ENCODE results near the gene SPSB2. TPM values are rescaled to one million over a fixed set of nuclear protein-coding genes. Genes with fewer than 3 reads are reported as not detected.

The SPSB2 gene
- polyA plus RNA-seq, 4 donors, result 9.7 to 22.5 (median 12.7) TPM

DNA sequence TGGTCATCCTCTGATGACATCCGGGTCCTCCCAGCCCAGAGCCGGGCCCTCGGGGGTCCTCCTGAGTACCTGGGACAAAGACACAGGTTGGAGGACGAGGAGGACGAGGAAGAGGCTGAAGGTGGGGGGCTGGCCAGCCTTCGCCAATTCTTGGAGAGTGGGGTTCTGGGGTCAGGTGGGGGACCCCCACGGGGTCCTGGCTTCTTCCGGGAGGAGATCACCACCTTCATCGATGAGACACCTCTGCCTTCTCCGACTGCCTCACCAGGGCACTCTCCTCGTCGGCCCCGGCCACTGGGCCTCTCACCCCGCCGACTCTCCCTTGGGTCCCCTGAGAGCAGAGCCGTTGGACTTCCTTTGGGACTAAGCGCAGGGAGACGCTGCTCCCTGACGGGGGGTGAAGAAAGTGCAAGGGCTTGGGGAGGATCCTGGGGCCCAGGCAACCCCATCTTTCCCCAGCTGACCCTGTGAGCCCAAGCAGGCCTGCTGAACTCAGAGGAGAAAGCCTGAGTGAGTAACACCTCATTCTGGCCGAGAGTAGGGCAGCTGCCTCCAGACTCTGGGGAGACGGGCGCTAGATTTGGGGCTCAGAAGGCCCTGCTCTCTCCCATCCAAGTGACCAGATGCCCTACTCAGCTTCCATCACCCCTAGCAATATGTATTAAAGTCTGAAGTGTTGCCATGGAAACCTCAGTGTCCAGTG is 46.2 kb downstream of the SPSB2 start:
- no peak for DNase-seq
- peaks cover 0 to 25% (median 7%) of the 10 kb centered on the region in 3 donors for H3K4me1 ChIP-seq (ENCODE audit: control insufficient read depth in 3 of 3, insufficient read depth in 2 of 3, low read depth in 1 of 3, low read length in 2 of 3)
- H3K9me3 ChIP-seq (ENCODE audit: control insufficient read depth in 2 of 2, insufficient read depth in 1 of 2, low read depth in 1 of 2, low read length in 1 of 2), result no peaks in the 10 kb centered on the region
- H3K4me3 ChIP-seq (ENCODE audit: low read depth in 1 of 3, low read length in 3 of 3), result no peak overlapping the region
- WGBS, 3 donors, result 76 to 82% (median 76%) methylated on average over 19 to 22 of the region's 22 CpGs
- peaks cover 0 to 26% (median 0%) of the 10 kb centered on the region in 3 donors for H3K36me3 ChIP-seq (ENCODE audit: control insufficient read depth in 3 of 3, insufficient read depth in 2 of 3, low read depth in 1 of 3, low read length in 3 of 3)
- peaks cover 0 to 53% (median 2%) of the 10 kb centered on the region in 3 donors for H3K27me3 ChIP-seq (ENCODE audit: control insufficient read depth in 3 of 3, insufficient read depth in 3 of 3, low read length in 3 of 3)
- peak overlapping the region in 1 of 3 donors; percentile 9 for H3K27ac ChIP-seq (ENCODE audit: low read depth in 1 of 3, low read length in 2 of 3)
- FAIRE-seq, result no peak

DNA sequence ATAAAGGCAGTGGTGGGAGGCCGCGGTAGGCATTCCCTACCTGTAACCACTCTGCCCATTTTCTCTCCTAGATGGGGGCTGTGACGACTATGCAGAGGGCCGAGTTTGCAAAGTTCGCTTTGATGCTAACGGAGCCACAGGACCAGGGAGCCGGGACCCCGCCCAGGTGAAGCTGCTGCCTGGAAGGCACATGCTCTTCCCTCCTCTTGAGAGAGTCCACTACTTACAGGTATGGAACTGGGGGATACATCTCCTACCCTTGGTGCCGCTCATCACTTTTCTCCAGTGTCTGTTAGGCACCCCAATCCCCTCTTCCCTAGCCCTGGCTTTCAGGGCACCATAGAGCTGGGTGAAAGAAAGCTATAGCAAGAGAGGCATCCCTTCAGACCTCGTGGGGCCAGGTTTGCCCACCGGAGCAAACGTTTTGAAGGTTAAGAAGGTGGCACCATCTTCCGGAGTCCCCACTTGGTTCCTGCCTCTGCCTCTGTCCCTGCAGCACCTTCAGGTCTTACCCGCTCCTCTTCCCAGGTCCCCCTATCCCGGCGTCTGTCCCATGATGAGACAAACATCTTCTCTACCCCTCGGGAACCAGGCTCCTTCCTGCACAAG is 46.9 kb downstream of the SPSB2 start:
- no peak for FAIRE-seq
- Histone ChIP-seq H3K36me3 (ENCODE audit: control insufficient read depth in 3 of 3, insufficient read depth in 2 of 3, low read depth in 1 of 3, low read length in 3 of 3) (peaks cover 0 to 19% (median 0%) of the 10 kb centered on the region in 3 donors), H3K4me1 (ENCODE audit: control insufficient read depth in 3 of 3, insufficient read depth in 2 of 3, low read depth in 1 of 3, low read length in 2 of 3) (peaks cover 0 to 30% (median 7%) of the 10 kb centered on the region in 3 donors), H3K27ac (ENCODE audit: low read depth in 1 of 3, low read length in 2 of 3) (no peak overlapping the region), H3K4me3 (ENCODE audit: low read depth in 1 of 3, low read length in 3 of 3) (no peak overlapping the region), H3K9me3 (ENCODE audit: control insufficient read depth in 2 of 2, insufficient read depth in 1 of 2, low read depth in 1 of 2, low read length in 1 of 2) (no peaks in the 10 kb centered on the region), H3K27me3 (ENCODE audit: control insufficient read depth in 3 of 3, insufficient read depth in 3 of 3, low read length in 3 of 3) (peaks cover 0 to 56% (median 2%) of the 10 kb centered on the region in 3 donors)
- no peak for DNase-seq
- WGBS, 3 donors, result 74 to 81% (median 78%) methylated on average over 17 of the region's 17 CpGs

DNA sequence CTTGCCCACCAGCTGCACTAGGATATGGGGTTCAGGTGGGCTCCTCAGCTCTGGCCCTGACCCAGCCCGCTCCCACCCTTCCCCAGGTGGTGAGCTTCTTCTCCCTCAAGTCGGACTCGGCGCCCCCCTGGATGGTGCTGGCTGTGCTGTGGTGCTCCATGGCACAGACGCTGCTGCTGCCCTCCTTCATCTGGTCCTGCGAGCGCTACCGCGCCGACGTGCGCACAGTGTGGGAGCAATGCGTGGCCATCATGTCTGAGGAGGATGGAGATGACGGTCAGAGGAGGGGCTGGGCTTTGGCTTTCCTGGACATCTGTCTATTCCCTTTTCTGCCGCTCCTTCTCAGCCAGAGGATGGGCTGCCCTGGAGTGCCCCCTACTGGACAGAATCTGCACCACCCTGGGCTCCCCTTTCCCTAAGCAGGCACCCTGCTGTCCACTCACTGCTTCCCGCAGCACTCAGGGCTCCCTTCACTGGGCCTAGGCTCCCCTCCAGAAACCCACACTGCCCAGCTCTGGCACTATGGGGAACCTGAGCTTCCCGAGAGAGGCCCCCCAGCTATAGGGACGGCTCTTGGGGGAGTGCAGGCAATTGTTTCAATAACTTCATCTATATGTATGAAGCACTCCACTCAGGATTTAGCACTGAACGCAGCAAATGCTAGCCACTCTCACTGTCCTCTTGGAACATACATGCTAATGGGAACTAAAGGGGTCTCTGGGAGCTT is 47.5 kb downstream of the SPSB2 start:
- peaks cover 0 to 36% (median 7%) of the 10 kb centered on the region in 3 donors for H3K4me1 ChIP-seq (ENCODE audit: control insufficient read depth in 3 of 3, insufficient read depth in 2 of 3, low read depth in 1 of 3, low read length in 2 of 3)
- no peaks in the 10 kb centered on the region for H3K9me3 ChIP-seq (ENCODE audit: control insufficient read depth in 2 of 2, insufficient read depth in 1 of 2, low read depth in 1 of 2, low read length in 1 of 2)
- H3K36me3 ChIP-seq (ENCODE audit: control insufficient read depth in 3 of 3, insufficient read depth in 2 of 3, low read depth in 1 of 3, low read length in 3 of 3), result peaks cover 0 to 13% (median 0%) of the 10 kb centered on the region in 3 donors
- no peak overlapping the region for H3K27ac ChIP-seq (ENCODE audit: low read depth in 1 of 3, low read length in 2 of 3)
- no peak for FAIRE-seq
- 4 to 12% (median 10%) methylated on average over 19 of the region's 19 CpGs for WGBS, 3 donors
- peaks cover 0 to 63% (median 2%) of the 10 kb centered on the region in 3 donors for H3K27me3 ChIP-seq (ENCODE audit: control insufficient read depth in 3 of 3, insufficient read depth in 3 of 3, low read length in 3 of 3)
- peak; percentile 76 to 91 for DNase-seq
- peak overlapping the region in 1 of 3 donors; percentile 1 for H3K4me3 ChIP-seq (ENCODE audit: low read depth in 1 of 3, low read length in 3 of 3)

DNA sequence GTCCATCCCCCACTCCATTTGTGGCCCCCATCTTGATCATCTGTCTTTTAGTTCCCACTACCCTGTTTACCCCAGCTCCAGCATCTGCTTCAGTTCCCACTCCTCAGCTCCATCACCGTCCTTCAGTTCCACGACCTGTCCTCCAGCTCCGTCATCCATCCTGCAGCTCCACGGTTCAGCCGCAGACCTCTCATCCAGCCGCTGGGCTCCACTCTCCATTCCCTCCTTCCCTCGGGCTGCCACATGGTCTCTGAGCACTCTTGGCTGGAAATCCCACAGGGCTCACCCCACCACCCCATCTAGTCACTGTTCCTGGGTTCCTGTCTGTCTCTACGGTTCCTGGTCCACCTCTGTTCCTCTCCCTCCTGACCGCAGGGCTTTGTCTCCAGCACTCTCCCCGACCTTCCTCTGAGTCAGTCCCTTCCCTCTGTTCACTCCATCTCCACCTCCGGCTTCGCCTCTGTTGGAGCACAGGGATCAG is 48.2 kb downstream of the SPSB2 start:
- Histone ChIP-seq H3K27ac (ENCODE audit: low read depth in 1 of 3, low read length in 2 of 3) (no peak overlapping the region), H3K36me3 (ENCODE audit: control insufficient read depth in 3 of 3, insufficient read depth in 2 of 3, low read depth in 1 of 3, low read length in 3 of 3) (peaks cover 0 to 8% (median 0%) of the 10 kb centered on the region in 3 donors), H3K4me1 (ENCODE audit: control insufficient read depth in 3 of 3, insufficient read depth in 2 of 3, low read depth in 1 of 3, low read length in 2 of 3) (peaks cover 0 to 37% (median 7%) of the 10 kb centered on the region in 3 donors), H3K9me3 (ENCODE audit: control insufficient read depth in 2 of 2, insufficient read depth in 1 of 2, low read depth in 1 of 2, low read length in 1 of 2) (no peaks in the 10 kb centered on the region), H3K4me3 (ENCODE audit: low read depth in 1 of 3, low read length in 3 of 3) (peak overlapping the region in 1 of 3 donors; percentile 1), H3K27me3 (ENCODE audit: control insufficient read depth in 3 of 3, insufficient read depth in 3 of 3, low read length in 3 of 3) (peaks cover 0 to 69% (median 2%) of the 10 kb centered on the region in 3 donors)
- WGBS, 3 donors, result 38 to 48% (median 46%) methylated on average over 11 to 12 of the region's 12 CpGs
- DNase-seq (no peak), FAIRE-seq (no peak)

DNA sequence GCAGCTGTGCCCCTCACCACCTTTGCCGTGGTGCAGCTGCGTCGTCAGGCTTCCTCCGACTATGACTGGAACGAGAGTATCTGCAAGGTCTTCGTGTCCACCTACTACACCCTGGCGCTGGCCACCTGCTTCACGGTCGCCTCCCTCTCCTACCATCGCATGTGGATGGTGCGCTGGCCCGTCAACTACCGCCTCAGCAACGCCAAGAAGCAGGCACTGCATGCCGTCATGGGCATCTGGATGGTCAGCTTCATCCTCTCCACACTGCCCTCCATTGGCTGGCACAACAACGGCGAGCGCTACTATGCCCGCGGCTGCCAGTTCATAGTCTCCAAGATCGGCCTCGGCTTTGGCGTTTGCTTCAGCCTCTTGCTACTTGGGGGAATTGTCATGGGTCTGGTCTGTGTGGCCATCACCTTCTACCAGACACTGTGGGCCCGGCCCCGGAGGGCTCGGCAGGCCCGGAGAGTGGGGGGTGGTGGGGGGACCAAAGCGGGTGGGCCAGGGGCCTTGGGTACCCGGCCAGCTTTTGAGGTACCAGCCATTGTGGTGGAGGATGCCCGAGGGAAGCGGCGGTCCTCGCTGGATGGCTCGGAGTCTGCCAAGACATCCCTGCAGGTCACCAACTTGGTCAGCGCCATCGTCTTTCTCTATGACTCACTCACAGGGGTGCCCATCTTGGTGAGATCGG is 48.9 kb downstream of the SPSB2 start:
- Histone ChIP-seq H3K36me3 (ENCODE audit: control insufficient read depth in 3 of 3, insufficient read depth in 2 of 3, low read depth in 1 of 3, low read length in 3 of 3) (peaks cover 0 to 4% (median 0%) of the 10 kb centered on the region in 3 donors), H3K4me1 (ENCODE audit: control insufficient read depth in 3 of 3, insufficient read depth in 2 of 3, low read depth in 1 of 3, low read length in 2 of 3) (peaks cover 0 to 32% (median 5%) of the 10 kb centered on the region in 3 donors), H3K9me3 (ENCODE audit: control insufficient read depth in 2 of 2, insufficient read depth in 1 of 2, low read depth in 1 of 2, low read length in 1 of 2) (no peaks in the 10 kb centered on the region), H3K27ac (ENCODE audit: low read depth in 1 of 3, low read length in 2 of 3) (no peak overlapping the region), H3K4me3 (ENCODE audit: low read depth in 1 of 3, low read length in 3 of 3) (no peak overlapping the region), H3K27me3 (ENCODE audit: control insufficient read depth in 3 of 3, insufficient read depth in 3 of 3, low read length in 3 of 3) (peaks cover 0 to 69% (median 2%) of the 10 kb centered on the region in 3 donors)
- no peak for FAIRE-seq
- WGBS, 3 donors, result 63 to 86% (median 67%) methylated on average over 34 to 37 of the region's 37 CpGs
- DNase-seq, result no peak

DNA sequence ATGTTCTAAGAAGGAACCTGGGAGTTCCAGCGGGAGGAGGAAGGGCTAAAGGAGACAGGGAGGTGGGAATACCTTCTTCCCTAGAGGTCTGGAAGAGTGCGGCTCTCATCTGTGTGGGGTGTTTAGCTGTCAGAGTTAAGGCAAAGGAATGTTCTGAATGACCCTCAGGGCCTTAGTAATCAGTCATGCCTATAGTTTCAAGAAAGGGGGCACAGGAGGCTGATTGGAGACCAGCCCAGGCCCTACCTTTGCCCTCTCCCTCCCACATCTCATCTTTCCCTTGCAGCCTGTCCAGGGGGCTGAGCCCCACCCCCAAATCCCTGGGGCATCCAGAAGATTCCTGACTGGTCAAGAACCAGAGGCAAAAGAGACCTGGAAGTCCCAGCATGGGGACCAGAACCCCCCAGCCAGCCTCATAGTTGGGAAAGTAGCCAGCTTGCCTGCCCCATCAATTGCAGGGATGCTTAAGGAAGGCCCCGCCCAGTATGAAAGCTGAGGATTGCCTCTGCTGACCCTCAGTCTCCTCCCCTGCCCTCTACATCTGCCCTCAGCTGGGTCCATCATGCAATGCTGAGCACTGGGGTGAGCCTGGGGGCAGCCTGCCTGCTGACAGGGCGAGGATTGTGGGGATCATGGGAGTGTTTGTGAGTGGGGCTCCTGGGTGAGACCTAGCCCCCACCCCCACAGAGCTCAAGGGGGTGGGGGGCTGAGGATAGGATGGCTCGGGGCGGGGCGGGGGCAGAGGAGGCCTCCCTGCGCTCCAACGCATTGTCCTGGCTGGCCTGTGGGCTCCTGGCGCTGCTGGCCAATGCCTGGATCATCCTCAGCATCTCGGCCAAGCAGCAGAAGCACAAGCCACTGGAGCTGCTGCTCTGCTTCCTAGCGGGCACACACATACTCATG is 49.7 kb downstream of the SPSB2 start:
- H3K4me1 ChIP-seq (ENCODE audit: control insufficient read depth in 3 of 3, insufficient read depth in 2 of 3, low read depth in 1 of 3, low read length in 2 of 3), result peaks cover 0 to 32% (median 4%) of the 10 kb centered on the region in 3 donors

DNA sequence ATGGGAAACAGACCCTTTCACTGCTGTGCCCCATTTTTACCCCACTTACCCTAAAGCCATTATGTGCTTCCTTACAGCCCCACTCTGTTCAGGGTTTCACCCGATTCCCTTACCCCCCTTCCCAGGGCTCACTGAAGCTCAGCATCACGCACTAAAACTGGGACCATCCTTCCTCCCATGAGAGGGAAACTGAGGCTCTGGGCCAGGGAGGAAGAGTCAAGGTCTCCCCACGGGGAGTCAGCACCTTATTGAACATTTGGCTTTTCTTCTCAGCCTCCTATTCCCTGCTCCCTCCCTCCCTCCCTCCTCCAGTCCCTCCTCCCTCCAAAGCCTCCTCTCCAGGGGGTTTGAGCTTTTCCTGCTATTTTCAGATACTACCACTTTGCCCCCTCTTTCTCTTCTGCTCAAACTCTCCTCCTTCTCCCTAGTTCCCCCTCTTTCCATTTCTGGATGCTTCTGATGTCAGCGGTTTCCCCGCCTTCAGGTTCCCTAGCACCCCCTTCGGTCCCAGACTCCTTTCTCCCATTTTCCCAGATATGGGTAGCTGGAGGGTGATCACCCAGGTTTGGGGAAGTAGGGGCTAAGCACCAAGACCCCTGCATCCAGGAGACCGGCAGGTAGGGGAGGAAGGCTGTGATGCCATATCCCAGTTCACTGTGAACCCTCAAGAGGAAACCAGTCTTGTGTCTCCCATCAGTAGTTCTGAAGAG is 50.5 kb downstream of the SPSB2 start:
- DNase-seq (no peak), FAIRE-seq (no peak)
- WGBS, 3 donors, result 48 to 63% (median 62%) methylated on average over 7 of the region's 7 CpGs
- Histone ChIP-seq H3K4me3 (ENCODE audit: low read depth in 1 of 3, low read length in 3 of 3) (no peak overlapping the region), H3K9me3 (ENCODE audit: control insufficient read depth in 2 of 2, insufficient read depth in 1 of 2, low read depth in 1 of 2, low read length in 1 of 2) (no peaks in the 10 kb centered on the region), H3K36me3 (ENCODE audit: control insufficient read depth in 3 of 3, insufficient read depth in 2 of 3, low read depth in 1 of 3, low read length in 3 of 3) (peaks cover 0 to 4% (median 0%) of the 10 kb centered on the region in 3 donors), H3K4me1 (ENCODE audit: control insufficient read depth in 3 of 3, insufficient read depth in 2 of 3, low read depth in 1 of 3, low read length in 2 of 3) (peaks cover 0 to 31% (median 0%) of the 10 kb centered on the region in 3 donors), H3K27me3 (ENCODE audit: control insufficient read depth in 3 of 3, insufficient read depth in 3 of 3, low read length in 3 of 3) (peaks cover 0 to 65% (median 2%) of the 10 kb centered on the region in 3 donors), H3K27ac (ENCODE audit: low read depth in 1 of 3, low read length in 2 of 3) (no peak overlapping the region)

More for the DNA sequence above, 49.7 kb downstream of the SPSB2 start:
- Histone ChIP-seq H3K27me3 (ENCODE audit: control insufficient read depth in 3 of 3, insufficient read depth in 3 of 3, low read length in 3 of 3) (peaks cover 0 to 65% (median 2%) of the 10 kb centered on the region in 3 donors), H3K9me3 (ENCODE audit: control insufficient read depth in 2 of 2, insufficient read depth in 1 of 2, low read depth in 1 of 2, low read length in 1 of 2) (no peaks in the 10 kb centered on the region), H3K4me3 (ENCODE audit: low read depth in 1 of 3, low read length in 3 of 3) (no peak overlapping the region), H3K27ac (ENCODE audit: low read depth in 1 of 3, low read length in 2 of 3) (no peak overlapping the region), H3K36me3 (ENCODE audit: control insufficient read depth in 3 of 3, insufficient read depth in 2 of 3, low read depth in 1 of 3, low read length in 3 of 3) (peaks cover 0 to 4% (median 0%) of the 10 kb centered on the region in 3 donors)
- 54 to 77% (median 59%) methylated on average over 12 of the region's 12 CpGs for WGBS, 3 donors
- DNase-seq, result no peak
- no peak for FAIRE-seq

All from small intestine (tissue), 7 donors.